Retina (tissue), 1 donor: ENCODE results near the gene CAPN15.
"Not testable (repeated sequence)": the region's sequence is repeated elsewhere in the genome, so short reads cannot be mapped to it uniquely, and the experiment has no call there.

Source experiments
- DNase-seq: peaks from one replicate; pipeline ENCODE4 v3.0.0-alpha.2; 2016

Gene CAPN15

DNA sequence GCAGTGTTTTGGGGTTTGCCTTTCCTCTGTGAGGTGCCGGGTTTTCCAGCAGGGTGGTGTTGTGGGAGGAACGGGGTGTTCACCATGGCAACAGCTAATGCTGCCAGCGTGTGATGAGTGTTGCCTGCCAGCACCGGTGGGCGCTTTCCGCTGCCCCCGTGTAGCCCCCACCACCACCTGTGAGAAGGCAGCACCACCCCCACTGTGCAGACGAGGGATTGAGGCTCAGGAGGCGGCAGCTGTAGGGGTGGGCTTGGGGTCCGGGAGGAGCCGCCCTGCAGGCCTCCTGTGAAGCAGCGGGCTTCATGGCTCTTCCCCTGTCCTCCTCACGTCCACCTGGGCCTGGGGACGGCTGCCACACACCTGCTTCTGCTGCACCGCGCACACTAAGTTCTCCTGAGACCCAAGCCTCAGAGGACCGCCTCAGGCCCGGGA, 67.6 kb downstream of the CAPN15 start:
- DNase-seq, result no peak

DNA sequence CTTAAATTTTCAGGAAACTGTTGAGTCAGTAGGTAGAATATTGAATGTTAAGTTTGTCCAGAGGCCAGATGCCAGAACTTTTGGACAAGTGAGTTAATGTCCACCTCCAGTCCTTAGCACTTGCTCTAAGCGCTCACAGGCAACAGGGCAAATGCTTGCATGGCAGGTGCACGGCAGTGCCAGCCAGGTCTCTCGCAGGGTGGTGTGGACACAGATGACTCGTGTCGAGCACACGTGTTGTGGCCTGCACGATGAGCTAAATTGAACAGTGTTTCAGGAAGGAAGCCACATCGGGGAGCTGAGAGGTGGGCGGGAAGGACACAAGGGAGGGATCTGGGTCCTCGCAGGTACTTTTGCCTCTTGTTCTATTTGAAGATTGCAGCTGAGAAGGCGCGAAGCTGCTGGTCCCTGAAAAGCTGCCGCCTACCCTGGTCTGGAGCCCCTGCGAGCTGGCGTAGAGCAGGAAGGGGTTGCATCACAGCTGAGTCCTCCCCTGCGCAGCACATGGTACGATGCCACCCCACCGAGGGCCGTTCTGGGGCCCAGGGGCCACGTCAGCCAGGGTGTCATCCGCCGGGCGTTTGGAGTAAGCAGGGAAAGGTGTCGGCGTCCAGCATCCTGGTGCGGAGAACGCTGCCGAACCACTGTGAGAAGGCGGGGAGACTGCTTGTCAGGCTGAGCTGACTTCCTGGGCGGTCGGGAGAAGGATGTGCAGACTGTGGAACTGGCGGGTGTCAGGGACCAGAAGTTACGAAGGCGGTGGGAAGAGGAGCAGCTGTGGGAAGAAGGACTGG, 68.6 kb downstream of the CAPN15 start:
- no peak for DNase-seq

DNA sequence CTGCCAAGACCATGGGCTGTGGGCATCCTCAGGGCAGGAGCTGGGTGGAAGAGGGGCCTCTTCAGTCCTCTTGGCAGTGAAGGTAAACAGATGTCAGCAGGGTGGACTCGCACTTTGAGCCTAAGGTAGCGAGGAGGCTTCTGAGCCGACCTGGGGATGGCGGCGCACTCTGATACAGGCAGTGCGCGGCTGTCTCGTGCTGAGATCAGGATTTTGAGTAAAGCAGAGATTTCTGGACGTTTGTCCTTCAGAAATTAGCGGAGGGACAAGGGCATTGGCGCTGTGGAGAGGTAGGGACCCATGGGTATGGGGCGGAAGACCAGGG, 69.2 kb downstream of the CAPN15 start:
- DNase-seq, result no peak

DNA sequence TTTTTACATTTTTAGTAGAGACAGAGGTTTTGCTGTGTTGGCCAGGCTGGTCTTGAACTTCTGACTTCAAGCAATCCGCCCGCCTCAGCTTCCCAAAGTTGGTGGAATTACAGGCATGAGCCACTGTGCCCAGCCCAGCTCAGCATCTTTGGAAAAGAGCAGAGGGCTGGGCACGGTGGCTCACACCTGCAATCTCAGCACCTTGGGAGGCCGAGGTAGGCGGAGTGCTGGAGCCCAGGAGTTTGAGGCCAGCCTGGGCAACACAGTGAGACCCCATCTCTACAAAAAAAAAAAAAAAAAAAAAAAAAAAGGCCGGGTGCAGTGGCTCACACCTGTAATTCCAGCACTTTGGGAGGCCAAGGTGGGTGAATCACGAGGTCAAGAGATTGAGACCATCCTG, 70.1 kb downstream of the CAPN15 start:
- not testable (repeated sequence) for DNase-seq

DNA sequence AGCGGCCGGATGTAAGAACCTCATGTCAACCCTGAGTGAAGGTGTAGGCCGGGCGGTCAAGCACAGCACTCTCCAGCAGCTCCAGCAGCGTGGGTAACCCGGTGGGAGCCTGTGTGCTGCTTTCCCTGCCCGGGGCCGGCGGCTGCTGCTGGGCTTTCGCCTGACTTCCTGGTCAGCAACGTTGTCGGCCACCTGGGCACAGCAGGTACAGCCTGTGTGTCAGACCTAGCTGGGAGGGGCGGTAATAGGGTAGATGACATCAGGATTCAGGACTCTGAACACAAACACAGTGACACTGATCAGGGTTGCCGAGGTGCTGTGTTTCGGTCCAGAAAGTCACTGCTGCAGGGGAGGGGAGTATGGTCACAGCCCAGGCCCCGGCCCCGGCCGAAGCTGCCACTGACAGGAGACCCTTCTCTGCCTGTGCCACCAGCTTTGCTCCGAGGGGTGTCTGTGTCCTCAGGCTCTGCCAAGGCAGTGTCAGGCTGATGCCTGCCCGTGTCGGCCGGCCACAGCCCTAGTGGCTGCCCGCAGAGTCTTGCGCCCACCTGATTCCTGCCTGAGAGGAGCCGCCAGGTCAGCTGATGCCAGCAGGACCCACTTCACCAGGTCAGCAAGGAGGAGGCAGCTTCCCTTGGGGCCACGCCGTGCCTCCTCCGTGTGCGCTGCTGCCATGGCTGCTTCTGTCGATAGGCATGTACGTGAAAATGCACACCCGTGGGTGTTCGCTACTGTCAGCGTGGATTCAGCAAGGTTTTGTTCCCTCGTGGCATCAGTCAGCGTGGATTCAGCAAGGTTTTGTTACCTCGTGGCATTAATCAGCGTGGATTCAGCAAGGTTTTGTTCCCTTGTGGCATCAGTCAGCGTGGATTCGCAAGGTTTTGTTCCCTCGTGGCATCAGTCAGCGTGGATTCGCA, 71.6 kb downstream of the CAPN15 start:
- DNase-seq, result no peak

- no peak for DNase-seq
Measured at GRCh38 chr16:600781-601180, 73.3 kb downstream of the CAPN15 start.

DNA sequence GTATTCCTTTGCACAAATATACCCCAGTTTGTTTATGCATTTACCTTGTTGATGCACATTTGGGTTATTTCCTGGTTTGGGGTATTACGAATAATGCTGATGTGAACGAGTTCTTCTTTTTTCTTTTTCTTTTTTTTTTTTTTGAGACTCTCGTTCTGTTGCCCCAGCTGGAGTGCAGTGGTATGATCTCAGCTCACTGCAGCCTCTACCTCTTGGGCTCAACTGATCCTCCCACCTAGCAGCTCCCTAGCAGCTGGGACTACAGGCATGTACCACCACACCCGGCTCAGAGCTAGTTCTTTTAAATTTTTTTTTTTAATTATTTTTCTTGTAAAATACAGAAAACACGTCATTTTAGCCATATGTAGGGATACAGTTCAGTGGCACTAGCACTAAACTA, 76.4 kb downstream of the CAPN15 start:
- no peak for DNase-seq
